ENCODE data around the gene ENTPD2. TPM values are rescaled to one million over a fixed set of nuclear protein-coding genes. Genes with fewer than 3 reads are reported as not detected.

ENTPD2 gene
- total RNA-seq: not detected in 2 replicates
- total RNA-seq (2013): 0.05 TPM
- not detected in 2 replicates for polyA plus RNA-seq
- polyA minus RNA-seq: not detected in 2 replicates

DNA sequence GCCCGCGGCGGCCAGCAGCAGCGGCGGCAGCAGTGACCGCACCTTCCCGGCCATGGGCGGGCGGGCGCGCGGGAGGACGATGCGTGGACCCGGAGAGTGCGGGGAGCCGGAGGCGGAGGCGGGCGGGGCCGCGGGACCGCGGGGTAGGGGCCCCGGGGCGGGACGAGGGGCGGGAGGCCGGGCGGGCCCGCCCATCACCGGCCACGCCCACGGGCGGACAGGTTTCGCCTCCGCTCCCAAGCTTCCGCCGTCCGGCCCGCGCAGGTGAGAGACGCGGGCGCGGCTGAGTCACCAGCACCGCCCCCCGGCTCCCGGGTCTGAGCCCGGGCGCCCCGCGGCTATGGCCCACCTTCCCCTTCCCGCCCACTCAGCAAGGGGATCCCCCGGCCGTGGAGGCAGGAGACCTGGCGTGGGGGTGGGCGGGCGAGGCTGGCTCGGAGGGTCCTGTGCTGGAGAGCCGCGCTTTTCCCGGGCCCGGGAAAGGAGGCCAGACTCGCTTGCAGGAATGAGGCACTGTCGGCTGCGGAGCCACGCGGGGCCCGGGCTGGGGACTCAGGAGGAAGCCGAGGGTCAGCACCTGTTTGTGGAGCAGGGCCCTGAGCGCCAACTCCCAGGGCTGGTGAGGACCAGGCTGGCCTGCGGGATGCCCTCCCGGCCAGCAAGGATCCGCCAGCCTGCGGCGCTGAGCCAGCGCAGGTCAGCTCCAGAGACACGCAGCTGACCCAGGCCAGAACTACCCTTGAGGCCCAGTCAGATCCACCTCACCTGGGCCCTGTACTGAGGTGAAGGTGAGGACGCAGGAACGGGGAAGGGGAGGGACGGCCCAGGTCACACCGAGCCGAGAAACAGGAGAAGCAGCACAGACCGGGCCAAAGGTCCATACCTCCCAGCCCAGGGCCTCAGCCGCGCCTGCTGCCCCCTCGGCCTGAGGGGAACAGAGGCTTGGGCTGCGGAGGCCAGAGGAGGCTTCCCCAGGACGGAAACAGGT is at the start of gene ENTPD2:
Gene ENTPD2, minus strand, starts transcription at position 118 of the 988 bp plus-strand sequence. Its CDS starts 64 bp downstream, at position 54.
- Mint-ChIP-seq H3K9me3 (ENCODE audit: insufficient read depth) (no peaks in the 10 kb centered on the region), H3K4me3 (peak within 1 kb of the TSS; percentile 13), H3K27ac (no peak within 1 kb of the TSS), H3K27me3 (peaks cover 13% of the 10 kb centered on the region), H3K4me1 (peaks cover 4% of the 10 kb centered on the region)
- Histone ChIP-seq H4K20me1 (ENCODE audit: control insufficient read depth, insufficient read depth, low read length, poor library complexity, severe bottlenecking) (no peaks in the 10 kb centered on the region), H3K27me3 (replicated peaks in 1 of 4; ENCODE audit: control extremely low read depth in 1 of 4, control insufficient read depth in 3 of 4, insufficient read depth in 4 of 4, low read length in 3 of 4) (peaks cover 0 to 51% (median 29%) of the 10 kb centered on the region in 4 experiments), H3K36me3 (replicated peaks in 1 of 2; ENCODE audit: control extremely low read depth in 1 of 2, control insufficient read depth in 1 of 2, extremely low read depth in 1 of 2, insufficient read depth in 2 of 2, low read length in 1 of 2) (no peaks in the 10 kb centered on the region), H2AFZ (ENCODE audit: insufficient read depth, low read depth, low read length, poor library complexity, severe bottlenecking) (peak within 1 kb of the TSS; percentile 58), H3K4me1 (ENCODE audit: control insufficient read depth in 2 of 2, insufficient read depth in 2 of 2, low read length in 2 of 2) (peaks cover 14 to 15% of the 10 kb centered on the region in 2 donors), H3K4me3 (ENCODE audit: control extremely low read depth in 1 of 5, extremely low read depth in 1 of 5, insufficient read depth in 1 of 5, low read depth in 2 of 5, low read length in 4 of 5) (peak within 1 kb of the TSS in 3 of 5 experiments; percentile 30 to 44 (median 41)), H3K79me2 (ENCODE audit: control insufficient read depth, insufficient read depth, low read length) (no peaks in the 10 kb centered on the region), H3K27ac (ENCODE audit: low read length in 2 of 2) (no peak within 1 kb of the TSS), H3K9me3 (ENCODE audit: control extremely low read depth in 1 of 3, control insufficient read depth in 2 of 3, insufficient read depth in 1 of 3, low read length in 2 of 3) (peaks cover 0 to 17% (median 0%) of the 10 kb centered on the region in 3 donors), H3K4me2 (replicated peaks; ENCODE audit: low read depth, low read length, poor library complexity, severe bottlenecking) (peak within 1 kb of the TSS; percentile 94), H3K9ac (ENCODE audit: low read length) (peak within 1 kb of the TSS; percentile 42)
- 23% methylated on average over 77 of the region's 90 CpGs for WGBS (ENCODE audit: insufficient coverage)
- ATAC-seq (ENCODE audit: low read depth): peak; percentile 78
- TF ChIP-seq, protein P1, sequence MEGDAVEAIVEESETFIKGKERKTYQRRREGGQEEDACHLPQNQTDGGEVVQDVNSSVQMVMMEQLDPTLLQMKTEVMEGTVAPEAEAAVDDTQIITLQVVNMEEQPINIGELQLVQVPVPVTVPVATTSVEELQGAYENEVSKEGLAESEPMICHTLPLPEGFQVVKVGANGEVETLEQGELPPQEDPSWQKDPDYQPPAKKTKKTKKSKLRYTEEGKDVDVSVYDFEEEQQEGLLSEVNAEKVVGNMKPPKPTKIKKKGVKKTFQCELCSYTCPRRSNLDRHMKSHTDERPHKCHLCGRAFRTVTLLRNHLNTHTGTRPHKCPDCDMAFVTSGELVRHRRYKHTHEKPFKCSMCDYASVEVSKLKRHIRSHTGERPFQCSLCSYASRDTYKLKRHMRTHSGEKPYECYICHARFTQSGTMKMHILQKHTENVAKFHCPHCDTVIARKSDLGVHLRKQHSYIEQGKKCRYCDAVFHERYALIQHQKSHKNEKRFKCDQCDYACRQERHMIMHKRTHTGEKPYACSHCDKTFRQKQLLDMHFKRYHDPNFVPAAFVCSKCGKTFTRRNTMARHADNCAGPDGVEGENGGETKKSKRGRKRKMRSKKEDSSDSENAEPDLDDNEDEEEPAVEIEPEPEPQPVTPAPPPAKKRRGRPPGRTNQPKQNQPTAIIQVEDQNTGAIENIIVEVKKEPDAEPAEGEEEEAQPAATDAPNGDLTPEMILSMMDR (IDR thresholded peaks at IDR 0.05): no peak
- TF ChIP-seq EZH2 (IDR thresholded peaks at IDR 0.05; ENCODE audit: borderline replicate concordance, insufficient read depth, low read depth, low read length, poor library complexity, severe bottlenecking): no peak
- intact Hi-C loops (cut with micrococcal nuclease): no loop called here
- CTCF ChIA-PET: interaction anchor here (1.1 kb wide), 1 partner anchor 19 kb away, joined by 3 read pairs; no protein-coding TSS in a partner anchor
- peak; percentile 57 for DNase-seq
- POLR2A ChIA-PET: no interaction called here
